VCaP (cell line): ENCODE results near the gene DGKE.

Experiments
- H3K27ac ChIP-seq: fragments of 450-650 bp; 2 replicates; pipeline ENCODE4 v1.5.1; 2017
- CTCF ChIP-seq: fragments of 450-650 bp; conservative IDR thresholded peaks from 2 replicates; pipeline ENCODE4 v1.5.1; 2017; ENCODE audit warnings: mild to moderate bottlenecking, moderate library complexity

Gene DGKE

GRCh38 chr17:56795221-56795865, 38.6 kb upstream of the DGKE start:
- no peak for TF ChIP-seq CTCF
- H3K27ac ChIP-seq, result peak overlapping the region; percentile 11; the same call in 1 of the 2 replicates

- no peak overlapping the region for H3K27ac ChIP-seq
- no peak for TF ChIP-seq CTCF
Measured at GRCh38 chr17:56796536-56796935, 37.4 kb upstream of the DGKE start.

GRCh38 chr17:56798916-56799315, 35.0 kb upstream of the DGKE start:
- H3K27ac ChIP-seq, result no peak overlapping the region
- TF ChIP-seq CTCF, result no peak

- TF ChIP-seq CTCF, result no peak
- H3K27ac ChIP-seq, result no peak overlapping the region
Measured at GRCh38 chr17:56801459-56802178, 32.3 kb upstream of the DGKE start.

GRCh38 chr17:56803071-56803470, 30.9 kb upstream of the DGKE start:
- H3K27ac ChIP-seq, result peak overlapping the region; percentile 84; the same call in 1 of the 2 replicates
- no peak for TF ChIP-seq CTCF

- H3K27ac ChIP-seq, result peak overlapping the region; percentile 84
- TF ChIP-seq CTCF, result no peak
Measured at GRCh38 chr17:56804454-56804853, 29.5 kb upstream of the DGKE start.

- peak overlapping the region; percentile 84; the same call in 1 of the 2 replicates for H3K27ac ChIP-seq
- TF ChIP-seq CTCF, result no peak
Measured at GRCh38 chr17:56806949-56807348, 27.0 kb upstream of the DGKE start.
